Spleen (tissue), 7 donors: ENCODE results near the gene PIP5K1B.

Experiments
- POLR2A ChIP-seq, 3 donors: fragments of 450-650 bp; IDR thresholded peaks; one replicate each; pipeline ENCODE4 v1.5.1; 2017; ENCODE audit warnings: antibody characterized with exemption in 3 of 3, mild to moderate bottlenecking in 1 of 3
- TF ChIP-seq, protein P1 (sequence below), 11 experiments: fragments of 200-600 bp in 7 of 11; fragments of 450-650 bp in 4 of 11; sonication (generic) in 4 of 11; IDR thresholded peaks in 8 of 11; conservative IDR thresholded peaks in 3 of 11; 1 replicate in 7 of 11; 2 replicates in 4 of 11; pipeline versions ENCODE4 v1.4.0 to v1.8.0; 2016 to 2021; ENCODE audit warnings: antibody characterized with exemption in 11 of 11, inconsistent platforms in 4 of 11, mild to moderate bottlenecking in 1 of 11
- donor health status: DM: no; HTN: no; CAD: no; lungs with moderate emphysema.
- donor health status: DM: no; HTN: no; CAD: no.
- donor health status: DM: no; HTN: no; CAD: no.

DNA sequence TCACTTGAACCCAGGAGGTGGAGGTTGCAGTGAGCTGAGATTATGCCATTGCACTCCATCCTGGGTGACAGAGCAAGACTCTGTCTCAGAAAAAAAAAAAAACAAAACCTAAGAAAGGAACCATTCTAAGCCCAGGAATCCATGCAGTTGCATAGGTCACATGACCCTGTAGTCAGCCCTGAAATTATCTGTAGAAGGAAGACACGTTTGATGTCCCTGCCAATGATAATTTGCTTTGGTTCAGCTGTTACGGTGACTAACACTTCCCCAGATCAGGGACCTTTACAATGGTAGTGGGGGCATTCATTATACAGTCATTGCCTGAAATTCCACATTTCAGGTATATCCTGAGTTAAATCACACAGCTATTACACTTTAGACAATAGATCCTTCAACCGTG lies 258.4 kb downstream of the PIP5K1B start:
- no peak for TF ChIP-seq POLR2A (IDR thresholded peaks at IDR 0.05)
- TF ChIP-seq, protein P1, sequence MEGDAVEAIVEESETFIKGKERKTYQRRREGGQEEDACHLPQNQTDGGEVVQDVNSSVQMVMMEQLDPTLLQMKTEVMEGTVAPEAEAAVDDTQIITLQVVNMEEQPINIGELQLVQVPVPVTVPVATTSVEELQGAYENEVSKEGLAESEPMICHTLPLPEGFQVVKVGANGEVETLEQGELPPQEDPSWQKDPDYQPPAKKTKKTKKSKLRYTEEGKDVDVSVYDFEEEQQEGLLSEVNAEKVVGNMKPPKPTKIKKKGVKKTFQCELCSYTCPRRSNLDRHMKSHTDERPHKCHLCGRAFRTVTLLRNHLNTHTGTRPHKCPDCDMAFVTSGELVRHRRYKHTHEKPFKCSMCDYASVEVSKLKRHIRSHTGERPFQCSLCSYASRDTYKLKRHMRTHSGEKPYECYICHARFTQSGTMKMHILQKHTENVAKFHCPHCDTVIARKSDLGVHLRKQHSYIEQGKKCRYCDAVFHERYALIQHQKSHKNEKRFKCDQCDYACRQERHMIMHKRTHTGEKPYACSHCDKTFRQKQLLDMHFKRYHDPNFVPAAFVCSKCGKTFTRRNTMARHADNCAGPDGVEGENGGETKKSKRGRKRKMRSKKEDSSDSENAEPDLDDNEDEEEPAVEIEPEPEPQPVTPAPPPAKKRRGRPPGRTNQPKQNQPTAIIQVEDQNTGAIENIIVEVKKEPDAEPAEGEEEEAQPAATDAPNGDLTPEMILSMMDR (IDR thresholded peaks at IDR 0.05 in 8 of 11, conservative IDR thresholded peaks at IDR 0.05 in 3 of 11): no peak
